Upper lobe of left lung (tissue), 6 donors: ENCODE measurements around the gene FYN. TPM values are rescaled to one million over a fixed set of nuclear protein-coding genes. Genes with fewer than 3 reads are reported as not detected.
"Not testable (repeated sequence)": the region's sequence is repeated elsewhere in the genome, so short reads cannot be mapped to it uniquely, and the experiment has no call there.

ENCODE experiments used
- ATAC-seq, 2 donors: fragments of 200-7000 bp; cut with Tn5 transposase; one replicate each; pipeline ENCODE4 v1.9.1; 2022; ENCODE audit warnings: mild to moderate bottlenecking in 2 of 2, moderate library complexity in 2 of 2; ENCODE audit not compliant: low FRiP score in 2 of 2
- DNase-seq, 2 donors: peaks; one replicate each; pipeline ENCODE4 v3.0.0-alpha.2; 2019 to 2020
- H3K27ac ChIP-seq, 4 donors: fragments of 200-600 bp; sonication (generic); one replicate each; pipeline ENCODE4 v1.5.1; 2016 to 2019
- H3K27me3 ChIP-seq, 4 donors: fragments of 200-600 bp; sonication (generic); one replicate each; pipeline ENCODE4 v1.5.1; 2017 to 2019
- H3K36me3 ChIP-seq, 4 donors: fragments of 200-600 bp; sonication (generic); one replicate each; pipeline ENCODE4 v1.5.1; 2016 to 2019
- H3K4me1 ChIP-seq, 4 donors: fragments of 200-600 bp; sonication (generic); one replicate each; pipeline ENCODE4 v1.5.1; 2018 to 2019
- H3K4me3 ChIP-seq, 4 donors: fragments of 200-600 bp; sonication (generic); one replicate each; pipeline ENCODE4 v1.5.1; 2017 to 2019; ENCODE audit warnings: mild to moderate bottlenecking in 2 of 4, moderate library complexity in 1 of 4
- H3K9me3 ChIP-seq, 4 donors: fragments of 200-600 bp; sonication (generic); one replicate each; pipeline ENCODE4 v1.5.1; 2018 to 2019
- EP300 ChIP-seq, 4 donors: sonication (generic); formaldehyde crosslinking; IDR thresholded peaks; one replicate each; pipeline ENCODE4 v1.5.1; 2017; ENCODE audit warnings: antibody characterized with exemption in 4 of 4, control low read depth in 2 of 4
- POLR2A ChIP-seq, 4 donors: fragments of 450-650 bp; IDR thresholded peaks; one replicate each; pipeline ENCODE4 v1.5.1; 2016 to 2017; ENCODE audit warnings: antibody characterized with exemption in 4 of 4, mild to moderate bottlenecking in 2 of 4
- POLR2AphosphoS5 ChIP-seq, 2 donors: sonication (generic); formaldehyde crosslinking; IDR thresholded peaks; one replicate each; pipeline ENCODE4 v1.5.1; 2017; ENCODE audit warnings: antibody characterized with exemption in 2 of 2
- WGBS, 2 donors: methylation state at CpG; one replicate each; pipeline ENCODE4 v1.1.5; 2017 to 2018; 5-methylcytosine and 5-hydroxymethylcytosine counted together
- total RNA-seq, 6 donors: library from RNA; depleted of rRNA in 4 of 6; stranded (reverse); fragments of >200 nt in 4 of 6; gene quantifications; one replicate each; pipeline versions ENCODE4 v1.1.0 to v1.2.1, GENCODE V29; 2016 to 2021
- TF ChIP-seq, protein P1 (sequence below), 6 experiments: fragments of 450-650 bp in 4 of 6; fragments of 200-600 bp in 2 of 6; sonication (generic) in 2 of 6; IDR thresholded peaks; one replicate each; pipeline ENCODE4 v1.5.1; 2016 to 2019; ENCODE audit warnings: antibody characterized with exemption in 6 of 6
- donor health status: DM: no; HTN: no; CAD: no; lungs with moderate emphysema.
- donor health status: DM: no; HTN: yes; CAD: no; lungs with severe emphysema.

FYN gene
- total RNA-seq, 6 donors from 2014 or later: 69.1 to 181 (median 113) TPM

DNA sequence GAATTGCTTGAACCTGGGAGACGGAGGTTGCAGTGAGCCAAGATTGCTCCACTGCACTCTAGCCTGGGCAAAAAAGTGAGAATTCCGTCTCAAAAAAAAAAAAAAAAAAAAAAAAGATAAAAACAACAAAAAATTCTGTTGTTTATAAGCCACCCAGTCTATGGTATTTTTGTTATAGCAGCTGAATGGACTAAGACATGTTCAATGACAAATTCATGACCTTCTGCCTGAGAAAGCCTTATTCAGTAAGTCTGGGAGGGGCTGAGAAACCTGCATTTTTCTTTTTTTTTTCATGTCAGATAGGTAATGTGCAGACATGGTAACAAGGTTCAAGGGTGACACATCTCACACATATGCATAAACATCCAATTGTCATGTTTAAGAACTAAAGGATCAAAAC lies 227.2 kb downstream of the FYN start:
- 71 to 75% methylated on average over 2 of the region's 2 CpGs for WGBS, 2 donors
- H3K4me3 ChIP-seq: no peak overlapping the region
- TF ChIP-seq, protein P1, sequence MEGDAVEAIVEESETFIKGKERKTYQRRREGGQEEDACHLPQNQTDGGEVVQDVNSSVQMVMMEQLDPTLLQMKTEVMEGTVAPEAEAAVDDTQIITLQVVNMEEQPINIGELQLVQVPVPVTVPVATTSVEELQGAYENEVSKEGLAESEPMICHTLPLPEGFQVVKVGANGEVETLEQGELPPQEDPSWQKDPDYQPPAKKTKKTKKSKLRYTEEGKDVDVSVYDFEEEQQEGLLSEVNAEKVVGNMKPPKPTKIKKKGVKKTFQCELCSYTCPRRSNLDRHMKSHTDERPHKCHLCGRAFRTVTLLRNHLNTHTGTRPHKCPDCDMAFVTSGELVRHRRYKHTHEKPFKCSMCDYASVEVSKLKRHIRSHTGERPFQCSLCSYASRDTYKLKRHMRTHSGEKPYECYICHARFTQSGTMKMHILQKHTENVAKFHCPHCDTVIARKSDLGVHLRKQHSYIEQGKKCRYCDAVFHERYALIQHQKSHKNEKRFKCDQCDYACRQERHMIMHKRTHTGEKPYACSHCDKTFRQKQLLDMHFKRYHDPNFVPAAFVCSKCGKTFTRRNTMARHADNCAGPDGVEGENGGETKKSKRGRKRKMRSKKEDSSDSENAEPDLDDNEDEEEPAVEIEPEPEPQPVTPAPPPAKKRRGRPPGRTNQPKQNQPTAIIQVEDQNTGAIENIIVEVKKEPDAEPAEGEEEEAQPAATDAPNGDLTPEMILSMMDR (IDR thresholded peaks at IDR 0.05): no peak
- TF ChIP-seq EP300 (IDR thresholded peaks at IDR 0.05) (no peak), POLR2AphosphoS5 (IDR thresholded peaks at IDR 0.05) (no peak), POLR2A (IDR thresholded peaks at IDR 0.05) (no peak)
- ATAC-seq (no peak), DNase-seq (no peak)
- H3K27ac ChIP-seq: no peak overlapping the region
- no peaks in the 10 kb centered on the region for H3K9me3 ChIP-seq
- H3K36me3 ChIP-seq: no peaks in the 10 kb centered on the region
- H3K27me3 ChIP-seq: no peaks in the 10 kb centered on the region
- peaks cover 0 to 6% (median 5%) of the 10 kb centered on the region in 4 donors for H3K4me1 ChIP-seq

GRCh38 chr6:111644893-111645430 lies 228.3 kb downstream of the FYN start:
- peaks cover 0 to 6% (median 5%) of the 10 kb centered on the region in 4 donors for H3K4me1 ChIP-seq
- ATAC-seq (no peak), DNase-seq (no peak)
- no peak overlapping the region for H3K27ac ChIP-seq
- 22 to 79% methylated on average over 1 to 4 of the region's 4 CpGs for WGBS, 2 donors
- no peak for TF ChIP-seq POLR2AphosphoS5 (IDR thresholded peaks at IDR 0.05)
- TF ChIP-seq EP300 (IDR thresholded peaks at IDR 0.05): no peak
- no peak for TF ChIP-seq POLR2A (IDR thresholded peaks at IDR 0.05)
- TF ChIP-seq, protein P1 (IDR thresholded peaks at IDR 0.05): no peak
- H3K27me3 ChIP-seq: no peaks in the 10 kb centered on the region
- no peaks in the 10 kb centered on the region for H3K36me3 ChIP-seq
- no peaks in the 10 kb centered on the region for H3K9me3 ChIP-seq
- H3K4me3 ChIP-seq: no peak overlapping the region

DNA sequence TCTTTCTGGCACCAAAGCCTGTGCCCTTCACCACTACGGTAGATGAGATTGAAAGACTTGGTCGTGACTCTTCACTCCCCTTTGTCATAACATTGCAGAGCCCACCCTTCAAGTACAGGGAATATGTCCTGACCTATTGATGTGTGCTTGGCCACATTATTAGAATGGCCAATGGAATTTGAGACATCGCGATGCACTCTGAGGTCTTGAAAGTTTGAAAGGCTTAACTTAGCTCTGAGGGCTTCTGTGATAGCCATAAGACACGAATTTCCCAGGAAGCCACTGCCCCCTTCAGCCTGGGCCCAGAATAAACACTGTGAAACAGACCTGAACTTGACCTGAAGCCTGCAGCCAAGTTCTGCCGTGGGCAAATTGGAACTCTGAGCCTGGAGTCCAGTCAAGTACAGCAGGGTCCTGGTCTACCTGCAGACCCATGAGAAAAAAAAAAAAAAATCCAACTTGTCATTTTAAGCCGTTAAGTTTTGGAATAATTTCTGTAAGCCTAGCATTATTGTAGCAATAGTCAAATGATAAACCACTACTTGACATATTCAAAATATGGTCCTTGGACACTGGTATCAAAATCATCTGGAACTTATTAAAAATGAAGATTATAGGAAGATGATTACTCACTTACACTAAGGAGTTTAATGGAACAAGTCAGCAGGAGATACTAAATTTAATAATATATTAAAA lies 230.6 kb downstream of the FYN start:
- H3K4me3 ChIP-seq: no peak overlapping the region
- no peaks in the 10 kb centered on the region for H3K36me3 ChIP-seq
- no peaks in the 10 kb centered on the region for H3K27me3 ChIP-seq
- no peak overlapping the region for H3K27ac ChIP-seq
- TF ChIP-seq, protein P1 (IDR thresholded peaks at IDR 0.05): peak; percentile 50 to 71 (median 65)
- TF ChIP-seq EP300 (IDR thresholded peaks at IDR 0.05) (peak in 1 of 4 donors; percentile 18), POLR2AphosphoS5 (IDR thresholded peaks at IDR 0.05) (no peak), POLR2A (IDR thresholded peaks at IDR 0.05) (no peak)
- H3K9me3 ChIP-seq: no peaks in the 10 kb centered on the region
- H3K4me1 ChIP-seq: peaks cover 0 to 6% (median 5%) of the 10 kb centered on the region in 4 donors
- ATAC-seq (peak; percentile 80 to 85), DNase-seq (peak in 1 of 2 donors; percentile 67)
- WGBS, 2 donors: 28 to 38% methylated on average over 6 to 7 of the region's 7 CpGs

GRCh38 chr6:111639266-111639665 lies 234.0 kb downstream of the FYN start:
- no peaks in the 10 kb centered on the region for H3K36me3 ChIP-seq
- no peaks in the 10 kb centered on the region for H3K9me3 ChIP-seq
- no peak for DNase-seq
- H3K4me3 ChIP-seq: no peak overlapping the region
- no peak overlapping the region for H3K27ac ChIP-seq
- peaks cover 0 to 6% (median 5%) of the 10 kb centered on the region in 4 donors for H3K4me1 ChIP-seq
- TF ChIP-seq EP300 (IDR thresholded peaks at IDR 0.05) (no peak), POLR2A (IDR thresholded peaks at IDR 0.05) (no peak), POLR2AphosphoS5 (IDR thresholded peaks at IDR 0.05) (no peak)
- TF ChIP-seq, protein P1 (IDR thresholded peaks at IDR 0.05): no peak
- H3K27me3 ChIP-seq: no peaks in the 10 kb centered on the region
- ATAC-seq: no peak

- not testable (repeated sequence) for H3K9me3 ChIP-seq, H3K27ac ChIP-seq, DNase-seq, H3K36me3 ChIP-seq, H3K4me1 ChIP-seq, H3K27me3 ChIP-seq, ATAC-seq, H3K4me3 ChIP-seq
- 90 to 100% methylated on average over 1 of the region's 1 CpG for WGBS, 2 donors
These were observed 238.3 kb downstream of the FYN start for GRCh38 chr6:111634981-111635380.
